ENCODE results near the gene API5. TPM values are rescaled to one million over a fixed set of nuclear protein-coding genes. Genes with fewer than 3 reads are reported as not detected.
A peak's percentile ranks its signal among the peaks of the same experiment; 100 is the strongest.

The API5 gene
- total RNA-seq, 1 donor, result 91.2 TPM

GRCh38 chr11:43298397-43298796 lies 13.4 kb upstream of the API5 start:
- Histone ChIP-seq H3K79me2 (ENCODE audit: insufficient read depth, low read length) (no peaks in the 10 kb centered on the region), H4K20me1 (ENCODE audit: insufficient read depth, low read length) (no peaks in the 10 kb centered on the region), H3K9me3 (ENCODE audit: low read depth, low read length) (peaks cover 3% of the 10 kb centered on the region), H3K27ac (ENCODE audit: low read depth, low read length) (no peak overlapping the region), H2AFZ (ENCODE audit: low read length) (no peak overlapping the region), H3K36me3 (ENCODE audit: insufficient read depth, low read length) (no peaks in the 10 kb centered on the region), H3K4me3 (ENCODE audit: insufficient read depth, low read length) (no peak overlapping the region), H3K4me2 (ENCODE audit: insufficient read depth, low read length) (no peak overlapping the region), H3K27me3 (ENCODE audit: insufficient read depth, low read length) (no peaks in the 10 kb centered on the region), H3K4me1 (ENCODE audit: insufficient read depth, low read length) (no peaks in the 10 kb centered on the region)
- no peak for TF ChIP-seq CTCF (IDR thresholded peaks at IDR 0.05; ENCODE audit: extremely low read depth, low read depth, low read length)
- DNase-seq (ENCODE audit: insufficient read length, low spot score, missing footprints), result no peak

GRCh38 chr11:43315966-43316365 lies 4.2 kb downstream of the API5 start:
- peak; percentile 57 for DNase-seq (ENCODE audit: insufficient read length, low spot score, missing footprints)
- H3K79me2 ChIP-seq (ENCODE audit: insufficient read depth, low read length), result peaks cover 75% of the 10 kb centered on the region
- H4K20me1 ChIP-seq (ENCODE audit: insufficient read depth, low read length), result peaks cover 71% of the 10 kb centered on the region
- H3K4me3 ChIP-seq (ENCODE audit: insufficient read depth, low read length), result no peak overlapping the region
- TF ChIP-seq CTCF (IDR thresholded peaks at IDR 0.05; ENCODE audit: extremely low read depth, low read depth, low read length), result no peak
- no peaks in the 10 kb centered on the region for H3K9me3 ChIP-seq (ENCODE audit: low read depth, low read length)
- H3K36me3 ChIP-seq (ENCODE audit: insufficient read depth, low read length), result peaks cover 16% of the 10 kb centered on the region
- peaks cover 21% of the 10 kb centered on the region for H3K4me1 ChIP-seq (ENCODE audit: insufficient read depth, low read length)
- peak overlapping the region; percentile 39 for H3K27ac ChIP-seq (ENCODE audit: low read depth, low read length)
- H3K4me2 ChIP-seq (ENCODE audit: insufficient read depth, low read length), result peak overlapping the region; percentile 47
- no peak overlapping the region for H2AFZ ChIP-seq (ENCODE audit: low read length)
- H3K27me3 ChIP-seq (ENCODE audit: insufficient read depth, low read length), result no peaks in the 10 kb centered on the region

- no peak overlapping the region for H2AFZ ChIP-seq (ENCODE audit: low read length)
- DNase-seq (ENCODE audit: insufficient read length, low spot score, missing footprints), result peak; percentile 30
- H3K79me2 ChIP-seq (ENCODE audit: insufficient read depth, low read length), result peaks cover 75% of the 10 kb centered on the region
- H4K20me1 ChIP-seq (ENCODE audit: insufficient read depth, low read length), result peaks cover 71% of the 10 kb centered on the region
- no peaks in the 10 kb centered on the region for H3K27me3 ChIP-seq (ENCODE audit: insufficient read depth, low read length)
- H3K4me1 ChIP-seq (ENCODE audit: insufficient read depth, low read length), result peaks cover 21% of the 10 kb centered on the region
- no peaks in the 10 kb centered on the region for H3K9me3 ChIP-seq (ENCODE audit: low read depth, low read length)
- H3K4me3 ChIP-seq (ENCODE audit: insufficient read depth, low read length), result no peak overlapping the region
- H3K36me3 ChIP-seq (ENCODE audit: insufficient read depth, low read length), result peaks cover 21% of the 10 kb centered on the region
- no peak for TF ChIP-seq CTCF (IDR thresholded peaks at IDR 0.05; ENCODE audit: extremely low read depth, low read depth, low read length)
- peak overlapping the region; percentile 39 for H3K27ac ChIP-seq (ENCODE audit: low read depth, low read length)
- H3K4me2 ChIP-seq (ENCODE audit: insufficient read depth, low read length), result peak overlapping the region; percentile 47
Measured at GRCh38 chr11:43316451-43316850, 4.7 kb downstream of the API5 start.

GRCh38 chr11:43327987-43328386 lies 16.2 kb downstream of the API5 start:
- Histone ChIP-seq H4K20me1 (ENCODE audit: insufficient read depth, low read length) (no peaks in the 10 kb centered on the region), H3K79me2 (ENCODE audit: insufficient read depth, low read length) (no peaks in the 10 kb centered on the region), H3K27me3 (ENCODE audit: insufficient read depth, low read length) (no peaks in the 10 kb centered on the region), H3K4me2 (ENCODE audit: insufficient read depth, low read length) (no peak overlapping the region), H3K4me3 (ENCODE audit: insufficient read depth, low read length) (no peak overlapping the region), H3K9me3 (ENCODE audit: low read depth, low read length) (no peaks in the 10 kb centered on the region), H2AFZ (ENCODE audit: low read length) (no peak overlapping the region), H3K36me3 (ENCODE audit: insufficient read depth, low read length) (peaks cover 82% of the 10 kb centered on the region), H3K4me1 (ENCODE audit: insufficient read depth, low read length) (peaks cover 3% of the 10 kb centered on the region), H3K27ac (ENCODE audit: low read depth, low read length) (peak overlapping the region; percentile 75)
- TF ChIP-seq CTCF (IDR thresholded peaks at IDR 0.05; ENCODE audit: extremely low read depth, low read depth, low read length), result no peak
- DNase-seq (ENCODE audit: insufficient read length, low spot score, missing footprints), result peak; percentile 81

All from osteoblast (primary cell).